ENCODE data around the gene LRRC8C.

LRRC8C gene

DNA sequence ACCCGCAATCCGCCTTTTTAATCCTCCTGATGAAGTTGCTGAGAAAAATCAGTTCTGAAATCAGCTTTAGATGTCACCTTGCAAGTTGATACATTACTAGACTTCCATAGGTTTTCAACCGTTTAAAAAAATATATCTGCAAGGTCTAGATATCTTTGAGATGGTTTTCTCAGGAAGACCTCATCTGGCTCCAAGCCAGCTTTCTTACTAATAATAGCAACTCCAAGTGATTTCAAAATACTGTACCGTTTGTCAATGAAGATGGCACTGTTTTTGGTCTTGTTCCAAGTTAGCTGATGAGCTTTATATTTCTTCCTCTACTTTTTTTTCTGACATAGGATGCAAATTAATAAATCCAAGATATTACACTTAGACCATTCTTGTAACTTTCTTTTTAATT lies 40.3 kb downstream of the LRRC8C start:
- no peak overlapping the region for H3K27ac ChIP-seq
- no peak for TF ChIP-seq ZFX (IDR thresholded peaks at IDR 0.05; ENCODE audit: borderline replicate concordance)
- TF ChIP-seq, protein P1, sequence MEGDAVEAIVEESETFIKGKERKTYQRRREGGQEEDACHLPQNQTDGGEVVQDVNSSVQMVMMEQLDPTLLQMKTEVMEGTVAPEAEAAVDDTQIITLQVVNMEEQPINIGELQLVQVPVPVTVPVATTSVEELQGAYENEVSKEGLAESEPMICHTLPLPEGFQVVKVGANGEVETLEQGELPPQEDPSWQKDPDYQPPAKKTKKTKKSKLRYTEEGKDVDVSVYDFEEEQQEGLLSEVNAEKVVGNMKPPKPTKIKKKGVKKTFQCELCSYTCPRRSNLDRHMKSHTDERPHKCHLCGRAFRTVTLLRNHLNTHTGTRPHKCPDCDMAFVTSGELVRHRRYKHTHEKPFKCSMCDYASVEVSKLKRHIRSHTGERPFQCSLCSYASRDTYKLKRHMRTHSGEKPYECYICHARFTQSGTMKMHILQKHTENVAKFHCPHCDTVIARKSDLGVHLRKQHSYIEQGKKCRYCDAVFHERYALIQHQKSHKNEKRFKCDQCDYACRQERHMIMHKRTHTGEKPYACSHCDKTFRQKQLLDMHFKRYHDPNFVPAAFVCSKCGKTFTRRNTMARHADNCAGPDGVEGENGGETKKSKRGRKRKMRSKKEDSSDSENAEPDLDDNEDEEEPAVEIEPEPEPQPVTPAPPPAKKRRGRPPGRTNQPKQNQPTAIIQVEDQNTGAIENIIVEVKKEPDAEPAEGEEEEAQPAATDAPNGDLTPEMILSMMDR (IDR thresholded peaks at IDR 0.05), result no peak

DNA sequence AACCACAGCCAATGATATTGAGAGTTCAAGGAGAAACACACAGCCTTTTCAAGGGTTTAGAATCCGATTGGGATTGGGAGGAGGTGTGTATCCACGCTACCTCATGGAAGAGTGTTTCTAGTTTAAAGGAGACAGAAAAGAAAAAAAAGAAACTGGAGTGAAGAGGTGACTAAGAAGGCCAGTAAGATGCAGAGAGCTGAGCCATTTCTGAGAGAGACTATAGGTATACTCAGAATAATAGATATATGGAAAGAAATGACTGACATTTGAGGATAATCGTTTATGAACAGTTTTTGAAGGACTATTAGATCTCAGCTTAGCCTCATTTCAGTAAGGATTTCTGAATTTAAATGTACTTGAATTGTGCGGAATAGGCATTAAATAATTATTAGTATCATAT lies 42.8 kb downstream of the LRRC8C start:
- no peak overlapping the region for H3K27ac ChIP-seq
- TF ChIP-seq, protein P1 (IDR thresholded peaks at IDR 0.05), result no peak
- TF ChIP-seq ZFX (IDR thresholded peaks at IDR 0.05; ENCODE audit: borderline replicate concordance), result no peak

DNA sequence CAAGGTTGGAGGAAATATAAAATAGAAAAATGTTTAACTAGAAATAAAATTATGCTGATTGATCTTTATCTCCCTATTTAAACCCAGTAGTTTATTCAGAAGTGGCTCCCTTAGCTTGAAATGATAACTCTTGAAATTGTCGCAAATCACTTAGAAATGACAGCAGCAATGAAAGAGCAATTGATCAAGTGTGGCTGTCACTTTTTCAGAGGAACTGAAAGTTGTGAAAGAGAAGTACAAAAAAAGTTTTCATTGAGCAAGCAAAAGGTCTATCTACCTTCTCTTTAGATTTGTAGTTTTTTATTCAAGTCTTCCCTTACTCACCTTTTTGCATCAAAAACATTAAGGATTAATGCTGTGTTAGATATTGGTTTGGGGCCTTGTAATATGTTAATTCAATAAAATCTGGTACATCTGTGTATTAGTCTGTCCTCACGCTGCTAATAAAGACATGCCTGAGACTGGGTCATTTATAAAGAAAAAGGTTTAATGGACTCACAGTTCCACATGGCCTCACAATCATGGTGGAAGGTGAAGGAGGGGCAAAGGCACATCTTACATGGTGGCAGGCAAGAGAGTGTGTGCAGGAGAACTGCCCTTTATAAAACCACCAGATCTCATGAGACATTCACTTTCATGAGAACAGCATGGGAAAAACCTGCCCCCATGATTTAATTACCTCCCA lies 48.3 kb downstream of the LRRC8C start:
- no peak for TF ChIP-seq ZFX (IDR thresholded peaks at IDR 0.05; ENCODE audit: borderline replicate concordance)
- TF ChIP-seq, protein P1 (IDR thresholded peaks at IDR 0.05), result no peak
- H3K27ac ChIP-seq, result no peak overlapping the region

DNA sequence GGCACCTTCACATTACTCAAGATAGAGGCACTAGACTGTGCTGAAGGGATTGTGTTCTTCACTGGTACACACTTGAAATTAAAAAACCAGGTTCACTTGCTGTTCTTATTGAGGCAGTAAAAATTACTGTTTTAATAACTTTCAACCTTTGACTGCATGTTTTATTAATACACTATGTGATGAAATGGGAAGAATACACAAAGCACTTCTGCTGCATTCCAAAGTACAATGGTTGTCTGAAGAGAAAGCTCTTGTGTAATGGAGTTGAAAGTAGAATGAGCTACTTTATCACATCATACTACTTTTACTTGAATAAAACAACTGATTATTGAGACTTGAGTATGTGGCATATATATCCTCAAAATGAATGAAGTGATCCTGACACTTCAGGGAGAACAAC lies 49.7 kb downstream of the LRRC8C start:
- no peak for TF ChIP-seq ZFX (IDR thresholded peaks at IDR 0.05; ENCODE audit: borderline replicate concordance)
- TF ChIP-seq, protein P1 (IDR thresholded peaks at IDR 0.05), result no peak

DNA sequence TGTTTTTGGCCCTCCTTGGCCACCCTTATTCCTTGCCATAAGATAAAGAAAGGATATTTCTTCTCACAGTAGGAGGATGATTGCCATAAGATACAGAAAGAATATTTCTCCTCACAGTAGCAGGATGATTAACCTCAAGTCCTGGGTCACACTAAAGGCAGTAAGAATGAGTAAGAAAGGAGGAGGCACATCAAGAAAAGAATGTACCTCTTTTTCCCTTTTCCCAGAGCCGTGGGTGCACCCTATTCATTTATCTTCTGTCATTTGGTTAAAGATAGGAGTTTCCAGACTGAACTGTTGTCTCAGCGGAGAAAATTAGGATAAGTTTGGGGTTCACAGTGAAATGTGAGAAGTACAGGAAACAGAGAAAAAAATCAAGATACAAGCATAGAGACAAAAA lies 52.5 kb downstream of the LRRC8C start:
- no peak overlapping the region for H3K27ac ChIP-seq
- TF ChIP-seq ZFX (IDR thresholded peaks at IDR 0.05; ENCODE audit: borderline replicate concordance), result no peak
- TF ChIP-seq, protein P1 (IDR thresholded peaks at IDR 0.05), result no peak

More for the DNA sequence above, 49.7 kb downstream of the LRRC8C start:
- H3K27ac ChIP-seq, result no peak overlapping the region

DNA sequence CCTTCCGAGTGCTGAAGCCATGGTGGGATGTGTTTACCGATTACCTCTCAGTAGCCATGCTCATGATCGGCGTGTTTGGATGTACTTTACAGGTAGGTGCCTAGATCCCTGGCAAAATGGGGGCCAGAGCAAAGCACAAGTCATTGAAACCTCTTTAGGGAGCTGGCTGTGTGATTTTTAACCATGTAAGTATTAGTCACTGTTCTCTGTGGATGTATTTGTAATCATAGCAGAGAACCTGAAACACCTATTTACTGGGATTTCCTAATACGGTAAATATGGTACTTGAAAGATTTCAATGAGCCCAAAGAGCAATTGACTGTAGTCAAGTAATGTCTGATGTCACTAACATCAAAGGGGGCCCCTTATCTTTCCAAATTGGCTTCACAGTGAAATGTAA lies 53.6 kb downstream of the LRRC8C start:
- no peak for TF ChIP-seq ZFX (IDR thresholded peaks at IDR 0.05; ENCODE audit: borderline replicate concordance)
- TF ChIP-seq, protein P1 (IDR thresholded peaks at IDR 0.05), result no peak
- no peak overlapping the region for H3K27ac ChIP-seq

DNA sequence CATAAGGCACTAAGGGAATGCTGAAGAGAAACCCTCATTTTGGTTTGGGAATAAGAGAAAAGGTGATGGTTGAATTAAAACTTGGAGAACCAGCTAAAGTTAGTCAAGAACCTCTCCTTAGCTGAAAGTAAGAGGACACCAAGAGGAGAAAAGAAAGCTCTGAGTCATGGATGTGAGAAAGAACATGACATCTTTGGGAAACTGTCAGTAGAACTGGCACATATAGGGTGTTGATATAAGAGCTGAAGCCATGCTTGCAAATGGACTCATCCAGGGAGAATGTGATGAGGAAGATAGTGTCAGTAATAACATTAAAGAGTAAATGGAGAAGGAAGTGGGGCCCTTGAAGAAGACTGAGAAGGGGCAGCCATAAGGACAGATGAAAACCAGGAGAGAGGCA lies 54.3 kb downstream of the LRRC8C start:
- no peak overlapping the region for H3K27ac ChIP-seq
- TF ChIP-seq, protein P1 (IDR thresholded peaks at IDR 0.05), result no peak
- TF ChIP-seq ZFX (IDR thresholded peaks at IDR 0.05; ENCODE audit: borderline replicate concordance), result no peak
